Measurements from ENCODE around the gene LAMA2.

Gene LAMA2

GRCh38 chr6:129253242-129253641 lies 370.3 kb downstream of the LAMA2 start:
- Histone ChIP-seq H3K4me3 (ENCODE audit: low read depth in 1 of 2, low read length in 1 of 2) (no peak overlapping the region), H3K27ac (no peak overlapping the region), H3K27me3 (no peaks in the 10 kb centered on the region), H3K9me3 (no peaks in the 10 kb centered on the region), H3K4me1 (ENCODE audit: control insufficient read depth in 1 of 2, insufficient read depth in 1 of 2, low read depth in 1 of 2, low read length in 1 of 2) (no peaks in the 10 kb centered on the region), H3K36me3 (no peaks in the 10 kb centered on the region)
- TF ChIP-seq CTCF (IDR thresholded peaks at IDR 0.05), result no peak

GRCh38 chr6:129253727-129254126 lies 370.8 kb downstream of the LAMA2 start:
- Histone ChIP-seq H3K27me3 (no peaks in the 10 kb centered on the region), H3K4me1 (ENCODE audit: control insufficient read depth in 1 of 2, insufficient read depth in 1 of 2, low read depth in 1 of 2, low read length in 1 of 2) (no peaks in the 10 kb centered on the region), H3K4me3 (ENCODE audit: low read depth in 1 of 2, low read length in 1 of 2) (no peak overlapping the region), H3K9me3 (no peaks in the 10 kb centered on the region), H3K27ac (no peak overlapping the region), H3K36me3 (no peaks in the 10 kb centered on the region)
- TF ChIP-seq CTCF (IDR thresholded peaks at IDR 0.05), result no peak

GRCh38 chr6:129257196-129257595 lies 374.3 kb downstream of the LAMA2 start:
- TF ChIP-seq CTCF (IDR thresholded peaks at IDR 0.05), result no peak
- H3K4me1 ChIP-seq (ENCODE audit: control insufficient read depth in 1 of 2, insufficient read depth in 1 of 2, low read depth in 1 of 2, low read length in 1 of 2), result no peaks in the 10 kb centered on the region
- H3K27ac ChIP-seq, result no peak overlapping the region
- H3K36me3 ChIP-seq, result no peaks in the 10 kb centered on the region
- H3K4me3 ChIP-seq (ENCODE audit: low read depth in 1 of 2, low read length in 1 of 2), result no peak overlapping the region
- H3K27me3 ChIP-seq, result no peaks in the 10 kb centered on the region
- no peaks in the 10 kb centered on the region for H3K9me3 ChIP-seq

GRCh38 chr6:129262661-129263060 lies 379.7 kb downstream of the LAMA2 start:
- Histone ChIP-seq H3K36me3 (no peaks in the 10 kb centered on the region), H3K4me3 (ENCODE audit: low read depth in 1 of 2, low read length in 1 of 2) (no peak overlapping the region), H3K27me3 (no peaks in the 10 kb centered on the region), H3K4me1 (ENCODE audit: control insufficient read depth in 1 of 2, insufficient read depth in 1 of 2, low read depth in 1 of 2, low read length in 1 of 2) (no peaks in the 10 kb centered on the region), H3K9me3 (no peaks in the 10 kb centered on the region), H3K27ac (no peak overlapping the region)
- TF ChIP-seq CTCF (IDR thresholded peaks at IDR 0.05), result no peak

GRCh38 chr6:129263176-129263575 lies 380.2 kb downstream of the LAMA2 start:
- no peak overlapping the region for H3K4me3 ChIP-seq (ENCODE audit: low read depth in 1 of 2, low read length in 1 of 2)
- H3K9me3 ChIP-seq, result no peaks in the 10 kb centered on the region
- H3K27me3 ChIP-seq, result no peaks in the 10 kb centered on the region
- TF ChIP-seq CTCF (IDR thresholded peaks at IDR 0.05), result no peak
- H3K36me3 ChIP-seq, result no peaks in the 10 kb centered on the region
- no peak overlapping the region for H3K27ac ChIP-seq
- H3K4me1 ChIP-seq (ENCODE audit: control insufficient read depth in 1 of 2, insufficient read depth in 1 of 2, low read depth in 1 of 2, low read length in 1 of 2), result no peaks in the 10 kb centered on the region

- Histone ChIP-seq H3K27me3 (no peaks in the 10 kb centered on the region), H3K4me1 (ENCODE audit: control insufficient read depth in 1 of 2, insufficient read depth in 1 of 2, low read depth in 1 of 2, low read length in 1 of 2) (no peaks in the 10 kb centered on the region), H3K27ac (no peak overlapping the region), H3K9me3 (no peaks in the 10 kb centered on the region), H3K4me3 (ENCODE audit: low read depth in 1 of 2, low read length in 1 of 2) (no peak overlapping the region), H3K36me3 (no peaks in the 10 kb centered on the region)
- TF ChIP-seq CTCF (IDR thresholded peaks at IDR 0.05), result no peak
Observed at GRCh38 chr6:129264480-129265045, 381.6 kb downstream of the LAMA2 start.

Data from neutrophil (primary cell).